ENCODE measurements around the gene NECAP2.

- no peak for TF ChIP-seq ZNF274 (IDR thresholded peaks at IDR 0.05; ENCODE audit: low read depth, low read length)
- no peak for TF ChIP-seq SUZ12 (IDR thresholded peaks at IDR 0.05; ENCODE audit: extremely low read depth, insufficient read depth, insufficient read length)
Observed at GRCh38 chr1:16440131-16440469, 424 bp upstream of the NECAP2 start.

All from NT2/D1 (cell line).